Ishikawa (cell line): ENCODE measurements around the gene GPC6.

ENCODE experiments used
- CEBPB ChIP-seq: IDR thresholded peaks from 2 replicates; pipeline ENCODE4 v1.6.1; 2012
- EP300 ChIP-seq: IDR thresholded peaks from 2 replicates; pipeline ENCODE4 v1.6.1; 2012; ENCODE audit warnings: borderline replicate concordance
- TEAD4 ChIP-seq: IDR thresholded peaks from 2 replicates; pipeline ENCODE4 v1.6.1; 2012
- TF ChIP-seq, protein P1 (sequence below): IDR thresholded peaks from 2 replicates; pipeline ENCODE4 v1.6.1; 2012

GRCh38 chr13:94431987-94432386 lies 1205.4 kb downstream of the GPC6 start:
- TF ChIP-seq, protein P1, sequence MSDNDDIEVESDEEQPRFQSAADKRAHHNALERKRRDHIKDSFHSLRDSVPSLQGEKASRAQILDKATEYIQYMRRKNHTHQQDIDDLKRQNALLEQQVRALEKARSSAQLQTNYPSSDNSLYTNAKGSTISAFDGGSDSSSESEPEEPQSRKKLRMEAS, result no peak
- TF ChIP-seq EP300, result no peak
- TF ChIP-seq TEAD4, result no peak
- TF ChIP-seq CEBPB, result no peak
